PC-3 (cell line): ENCODE data around the gene OBSL1. TPM values are rescaled to one million over a fixed set of nuclear protein-coding genes. Genes with fewer than 3 reads are reported as not detected.

Experiments
- ATAC-seq: fragments of 200-7000 bp; cut with Tn5 transposase; 2 replicates; pipeline ENCODE4 v1.9.1; 2020; ENCODE audit warnings: mild to moderate bottlenecking, moderate library complexity
- BruUV-seq: library from RNA; stranded (reverse); fragments of 400-500 nt; replicated peaks from 2 replicates; lab custom pipeline; 2021; lab: Mats Ljungman, UMichigan
- CTCF ChIA-PET: fragments of 300-600 bp; sonication (Branson Sonifier 250); formaldehyde crosslinking; loops from one replicate; lab custom pipeline; 2022; ENCODE audit warnings: antibody characterized with exemption; lab: Charles Lee
- POLR2A ChIA-PET: fragments of 300-600 bp; sonication (Branson Sonifier 250); formaldehyde crosslinking; loops from one replicate; lab custom pipeline; 2022; ENCODE audit warnings: antibody characterized with exemption; ENCODE audit not compliant: unreplicated experiment; lab: Charles Lee
- DNase-seq: peaks from one replicate; pipeline ENCODE4 v3.0.0-alpha.2; 2015
- H2AFZ ChIP-seq: fragments of 300-600 bp; sonication (generic); 2 replicates; pipeline ENCODE4 v1.6.0; 2016; ENCODE audit warnings: antibody characterized with exemption, low read length
- H3F3A ChIP-seq: fragments of 300-600 bp; sonication (generic); one replicate; pipeline ENCODE4 v1.6.0; 2017; ENCODE audit warnings: antibody characterized with exemption, low read length, control low read depth, mild to moderate bottlenecking; ENCODE audit not compliant: unreplicated experiment
- H3K27ac ChIP-seq: fragments of 300-600 bp; sonication (generic); 2 replicates; pipeline ENCODE4 v1.5.1; 2016; ENCODE audit warnings: mild to moderate bottlenecking, low read length
- H3K27me3 ChIP-seq: fragments of 300-600 bp; sonication (generic); 2 replicates; pipeline ENCODE4 v1.6.1; 2016; ENCODE audit warnings: low read length, mixed read lengths
- H3K36me3 ChIP-seq: fragments of 300-600 bp; sonication (generic); 2 replicates; pipeline ENCODE4 v1.6.1; 2016; ENCODE audit warnings: low read depth, mixed run types, low read length, mixed read lengths
- H3K4me1 ChIP-seq: fragments of 300-600 bp; sonication (generic); 2 replicates; pipeline ENCODE4 v1.5.1; 2016; ENCODE audit warnings: low read length; ENCODE audit not compliant: insufficient read depth
- H3K4me2 ChIP-seq: fragments of 300-600 bp; sonication (generic); 2 replicates; pipeline ENCODE4 v1.6.0; 2016; ENCODE audit warnings: low read length
- H3K4me3 ChIP-seq: fragments of 300-600 bp; sonication (generic); 2 replicates; pipeline ENCODE4 v1.5.1; 2016; ENCODE audit warnings: mild to moderate bottlenecking, low read length, mixed read lengths
- H3K79me2 ChIP-seq: fragments of 300-600 bp; sonication (generic); 2 replicates; pipeline ENCODE4 v1.6.1; 2017; ENCODE audit warnings: low read length, mixed read lengths
- H3K9ac ChIP-seq: fragments of 300-600 bp; sonication (generic); 2 replicates; pipeline ENCODE4 v1.6.0; 2016; ENCODE audit warnings: mild to moderate bottlenecking, low read length
- H3K9me2 ChIP-seq: fragments of 300-600 bp; sonication (generic); replicated peaks from 2 replicates; pipeline ENCODE4 v1.6.1; 2016; ENCODE audit warnings: mixed run types, low read length, mixed read lengths
- H3K9me3 ChIP-seq: fragments of 300-600 bp; sonication (generic); 2 replicates; pipeline ENCODE4 v1.6.1; 2016; ENCODE audit warnings: low read length, mixed read lengths
- H4K20me1 ChIP-seq: fragments of 300-600 bp; sonication (generic); 2 replicates; pipeline ENCODE4 v1.6.1; 2016; ENCODE audit warnings: low read length, mixed read lengths
- EZH2 ChIP-seq: fragments of 300-600 bp; sonication (generic); IDR thresholded peaks from one replicate; pipeline ENCODE4 v1.6.1; 2017; ENCODE audit warnings: antibody characterized with exemption, mild to moderate bottlenecking, low read length; ENCODE audit not compliant: unreplicated experiment
- EZH2phosphoT487 ChIP-seq: fragments of 300-600 bp; sonication (generic); IDR thresholded peaks from 2 replicates; pipeline ENCODE4 v1.6.1; 2018; ENCODE audit warnings: mild to moderate bottlenecking, antibody characterized with exemption, low read length, borderline replicate concordance
- intact Hi-C: fragments of 100-400 bp; cut with micrococcal nuclease; formaldehyde crosslinking; loops from 2 replicates; pipeline ENCODE4 v1.9.0; 2023
- total RNA-seq: library from RNA; depleted of rRNA; stranded (reverse); fragments of >200 nt; gene quantifications from 2 replicates; pipeline ENCODE4 v1.2.3, GENCODE V29; 2014
- TF ChIP-seq, protein P1 (sequence below): fragments of 300-600 bp; sonication (generic); conservative IDR thresholded peaks from 2 replicates; pipeline ENCODE4 v1.5.1; 2017; ENCODE audit warnings: antibody characterized with exemption, low read depth, mild to moderate bottlenecking, low read length

Gene OBSL1
- total RNA-seq, 1 experiment from 2014 or later = 122 TPM

DNA sequence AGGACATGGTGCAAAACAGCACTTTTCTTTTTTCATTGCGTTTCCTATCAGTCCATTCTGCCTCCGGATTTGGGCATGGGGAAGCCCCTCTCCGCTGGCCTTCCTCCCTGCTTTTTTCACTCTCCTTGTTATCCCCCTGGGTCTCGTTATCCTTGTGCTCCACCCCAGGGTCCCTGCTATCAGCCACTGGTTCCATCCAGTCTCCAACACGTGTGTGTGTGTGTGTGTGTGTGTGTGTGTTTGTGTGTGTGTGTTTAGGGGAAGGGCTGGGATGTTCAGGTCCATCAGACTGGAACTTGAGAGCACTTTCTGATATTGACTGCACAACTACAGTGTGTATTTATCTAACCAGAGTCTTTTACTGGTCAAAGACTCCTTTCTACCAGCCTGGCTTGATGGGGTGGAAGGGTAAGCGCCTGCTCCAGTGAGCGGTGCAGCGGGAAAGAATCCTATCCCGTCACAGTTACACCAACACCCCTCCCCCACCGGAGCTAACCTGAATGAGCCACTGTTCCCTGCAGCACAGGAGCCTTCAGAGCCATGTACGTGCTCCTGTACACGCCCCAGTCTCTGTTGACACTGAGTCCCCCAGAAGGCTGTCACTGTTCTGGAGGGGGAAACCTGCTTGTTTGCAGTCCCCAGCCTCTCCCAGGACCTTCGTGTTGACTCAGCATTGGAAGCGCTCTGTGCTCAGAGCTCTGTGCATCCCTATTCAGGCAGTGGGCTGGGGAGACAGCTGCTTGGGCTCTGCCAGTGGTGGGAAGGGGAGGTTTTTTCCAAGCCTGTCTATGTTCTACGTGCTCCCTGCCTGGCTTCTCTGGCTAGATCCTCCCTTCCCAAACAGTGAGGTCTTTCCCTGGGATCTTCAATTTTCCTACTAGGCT lies 5.4 kb upstream of the OBSL1 start:
- Histone ChIP-seq H3K4me3 (peak overlapping the region; percentile 35; the same call in 1 of the 2 replicates), H3K9me2 (no peaks in the 10 kb centered on the region), H3K9me3 (no peaks in the 10 kb centered on the region), H3K36me3 (no peaks in the 10 kb centered on the region), H4K20me1 (no peaks in the 10 kb centered on the region), H3K4me2 (peak overlapping the region; percentile 71), H3K79me2 (no peaks in the 10 kb centered on the region), H3K27me3 (no peaks in the 10 kb centered on the region), H3K27ac (peak overlapping the region; percentile 39), H3K4me1 (peaks cover 25% of the 10 kb centered on the region), H3F3A (no peaks in the 10 kb centered on the region), H3K9ac (no peak overlapping the region), H2AFZ (peak overlapping the region; percentile 66)
- intact Hi-C loops = loop anchor here (2.0 kb wide), 1 partner anchor 20 kb away; the partner anchor contains the start of gene STK11IP
- no TSS peak for BruUV-seq
- POLR2A ChIA-PET = no interaction called here
- ATAC-seq = peak; percentile 82
- CTCF ChIA-PET = no interaction called here
- TF ChIP-seq, protein P1, sequence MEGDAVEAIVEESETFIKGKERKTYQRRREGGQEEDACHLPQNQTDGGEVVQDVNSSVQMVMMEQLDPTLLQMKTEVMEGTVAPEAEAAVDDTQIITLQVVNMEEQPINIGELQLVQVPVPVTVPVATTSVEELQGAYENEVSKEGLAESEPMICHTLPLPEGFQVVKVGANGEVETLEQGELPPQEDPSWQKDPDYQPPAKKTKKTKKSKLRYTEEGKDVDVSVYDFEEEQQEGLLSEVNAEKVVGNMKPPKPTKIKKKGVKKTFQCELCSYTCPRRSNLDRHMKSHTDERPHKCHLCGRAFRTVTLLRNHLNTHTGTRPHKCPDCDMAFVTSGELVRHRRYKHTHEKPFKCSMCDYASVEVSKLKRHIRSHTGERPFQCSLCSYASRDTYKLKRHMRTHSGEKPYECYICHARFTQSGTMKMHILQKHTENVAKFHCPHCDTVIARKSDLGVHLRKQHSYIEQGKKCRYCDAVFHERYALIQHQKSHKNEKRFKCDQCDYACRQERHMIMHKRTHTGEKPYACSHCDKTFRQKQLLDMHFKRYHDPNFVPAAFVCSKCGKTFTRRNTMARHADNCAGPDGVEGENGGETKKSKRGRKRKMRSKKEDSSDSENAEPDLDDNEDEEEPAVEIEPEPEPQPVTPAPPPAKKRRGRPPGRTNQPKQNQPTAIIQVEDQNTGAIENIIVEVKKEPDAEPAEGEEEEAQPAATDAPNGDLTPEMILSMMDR = no peak
- TF ChIP-seq EZH2 (no peak), EZH2phosphoT487 (no peak)
- DNase-seq = peak; percentile 75

DNA sequence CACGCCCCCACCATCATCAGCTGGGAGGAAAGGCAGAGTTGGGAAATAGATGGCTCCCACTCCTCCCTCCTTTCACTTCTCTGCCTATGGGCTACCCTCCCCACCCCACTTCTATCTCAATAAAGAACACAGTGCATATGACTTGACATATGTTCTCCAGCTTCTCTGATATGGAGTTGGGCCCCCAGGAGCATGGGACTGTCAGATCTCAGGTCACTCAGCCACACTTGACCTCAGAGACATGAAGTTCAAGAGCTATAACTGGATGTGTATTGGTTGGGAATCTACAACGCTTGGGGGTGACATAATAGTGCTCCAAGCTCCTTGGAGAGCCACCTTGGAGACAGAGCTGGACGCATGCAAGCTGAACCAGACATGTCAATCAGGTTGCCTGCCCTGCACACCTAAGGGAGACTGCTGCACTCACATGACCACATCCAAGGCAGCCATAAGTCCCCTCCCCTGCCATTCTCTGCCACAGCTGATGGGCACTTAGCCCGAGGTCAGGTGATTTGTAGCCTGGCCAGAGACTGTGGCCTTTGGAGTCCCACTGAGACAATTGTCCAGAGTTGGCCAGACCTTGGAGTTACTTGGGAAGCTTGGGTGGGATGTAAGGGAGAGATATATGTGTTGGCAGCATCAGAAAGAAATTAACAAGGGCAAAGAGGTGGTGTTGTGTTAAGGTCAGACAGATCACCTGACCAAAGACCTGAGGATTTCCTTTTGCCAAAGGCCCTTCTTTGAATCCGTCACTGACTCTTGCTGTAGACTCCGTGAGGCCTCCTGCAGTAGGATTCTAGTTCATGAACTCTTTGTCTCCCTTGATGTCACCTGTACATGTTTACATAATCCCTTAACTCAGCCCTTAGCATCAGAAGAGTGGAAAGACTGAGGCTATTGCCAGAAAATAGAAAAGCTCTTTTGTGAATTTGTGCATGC lies 4.5 kb upstream of the OBSL1 start:
- no peaks in the 10 kb centered on the region for H3K27me3 ChIP-seq
- H3K4me3 ChIP-seq = no peak overlapping the region
- H3K9me3 ChIP-seq = no peaks in the 10 kb centered on the region
- ChIA-PET CTCF (no interaction called here), POLR2A (no interaction called here)
- no peak overlapping the region for H3K9ac ChIP-seq
- H3K79me2 ChIP-seq = peaks cover 2% of the 10 kb centered on the region; the same call in 1 of the 2 replicates
- ATAC-seq (no peak), DNase-seq (no peak)
- no peak overlapping the region for H2AFZ ChIP-seq
- intact Hi-C loops = loop anchor here (2.0 kb wide), 1 partner anchor 21 kb away; the partner anchor contains the start of gene STK11IP
- no peaks in the 10 kb centered on the region for H3K9me2 ChIP-seq
- H3F3A ChIP-seq = no peaks in the 10 kb centered on the region
- H3K36me3 ChIP-seq = no peaks in the 10 kb centered on the region
- BruUV-seq = no TSS peak
- peaks cover 29% of the 10 kb centered on the region for H3K4me1 ChIP-seq
- H4K20me1 ChIP-seq = no peaks in the 10 kb centered on the region
- H3K27ac ChIP-seq = peak overlapping the region; percentile 29; the same call in 1 of the 2 replicates
- TF ChIP-seq, protein P1 = no peak
- TF ChIP-seq EZH2 (no peak), EZH2phosphoT487 (no peak)
- H3K4me2 ChIP-seq = peak overlapping the region; percentile 71; the same call in 1 of the 2 replicates
